LNCaP clone FGC (cell line): ENCODE measurements around the gene ABCG1.

Experiments
- DNase-seq: peaks from one replicate; pipeline ENCODE4 v3.0.0-alpha.2; 2011; ENCODE audit warnings: low read depth
- H3K4me3 ChIP-seq: 2 replicates; pipeline ENCODE4 v1.5.1; 2011; ENCODE audit warnings: mild to moderate bottlenecking, low read depth, low read length, control low read depth
- CTCF ChIP-seq: IDR thresholded peaks from 2 replicates; pipeline ENCODE4 v1.5.1; 2012; ENCODE audit warnings: mild to moderate bottlenecking; ENCODE audit not compliant: control insufficient read depth, insufficient read depth; ENCODE audit errors: extremely low read depth

The ABCG1 gene

GRCh38 chr21:42338729-42339715 lies 120.1 kb downstream of the ABCG1 start:
- no peak for TF ChIP-seq CTCF
- no peak overlapping the region for H3K4me3 ChIP-seq
- DNase-seq: no peak

- no peak for TF ChIP-seq CTCF
- no peak for DNase-seq
- H3K4me3 ChIP-seq: no peak overlapping the region
Measured at GRCh38 chr21:42340187-42341050, 121.5 kb downstream of the ABCG1 start.

- DNase-seq: peak; percentile 75
Measured at GRCh38 chr21:42341776-42342542, 123.0 kb downstream of the ABCG1 start.

GRCh38 chr21:42343101-42343500 lies 124.2 kb downstream of the ABCG1 start:
- no peak for TF ChIP-seq CTCF
- H3K4me3 ChIP-seq: no peak overlapping the region
- no peak for DNase-seq

More at GRCh38 chr21:42341776-42342542, 123.0 kb downstream of the ABCG1 start:
- TF ChIP-seq CTCF: no peak
- H3K4me3 ChIP-seq: no peak overlapping the region

GRCh38 chr21:42343556-42343955 lies 124.6 kb downstream of the ABCG1 start:
- DNase-seq: no peak
- no peak for TF ChIP-seq CTCF
- H3K4me3 ChIP-seq: no peak overlapping the region

- DNase-seq: no peak
- TF ChIP-seq CTCF: no peak
- no peak overlapping the region for H3K4me3 ChIP-seq
Measured at GRCh38 chr21:42343963-42344510, 125.1 kb downstream of the ABCG1 start.
